GM18499 (cell line): Measurements from ENCODE around the gene TTC34.

Experiments
- ATAC-seq: cut with Tn5 transposase; IDR thresholded peaks from one replicate; pipeline ENCODE4 v1.9.1; 2021; ENCODE audit warnings: moderate number of reproducible peaks; ENCODE audit not compliant: insufficient read depth, unreplicated experiment

Gene TTC34

DNA sequence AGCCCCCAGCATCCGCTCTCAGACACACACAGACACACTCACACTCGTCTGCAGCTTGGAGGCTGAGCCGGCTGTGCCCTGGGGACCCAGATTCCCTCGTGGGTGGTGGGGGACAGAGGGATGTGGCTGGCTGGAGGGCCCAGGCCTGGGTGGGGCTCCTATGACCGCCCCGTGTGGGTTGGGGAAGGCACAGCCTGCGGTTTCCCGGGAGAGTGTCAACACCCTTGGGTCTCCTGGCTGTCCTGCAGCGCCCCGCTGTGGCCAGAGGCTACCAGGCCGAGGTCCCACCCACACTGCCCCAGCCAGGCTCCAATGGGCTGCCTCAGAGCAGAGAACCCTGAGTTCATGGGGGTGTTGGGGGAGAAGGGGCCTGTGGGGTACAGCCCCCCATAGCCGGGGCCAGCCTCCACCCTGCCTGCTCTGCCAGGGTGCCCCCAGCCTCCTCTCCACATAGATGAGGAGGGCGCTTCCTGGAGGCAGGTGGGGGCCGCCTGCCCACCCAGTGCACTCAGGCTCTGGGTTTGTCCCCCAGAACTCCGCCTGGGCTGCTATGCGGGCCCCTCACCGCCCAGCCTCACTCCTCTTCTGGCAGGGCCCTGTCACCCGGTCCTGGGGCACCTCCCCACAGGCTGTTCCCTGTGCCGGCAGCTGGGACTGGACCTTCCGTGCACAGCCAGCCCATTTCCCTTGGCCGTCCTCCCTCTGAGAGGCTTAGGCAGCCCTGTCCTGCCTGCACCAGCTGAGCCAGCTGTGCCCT lies at the start of gene TTC34:
Gene TTC34 (minus strand): TSS at position 159 of the 757 bp plus-strand sequence. CDS start 866 bp downstream, outside the sequence.
- no peak for ATAC-seq

GRCh38 chr1:2850502-2850901 lies 49.0 kb upstream of the TTC34 start:
- ATAC-seq, result no peak

DNA sequence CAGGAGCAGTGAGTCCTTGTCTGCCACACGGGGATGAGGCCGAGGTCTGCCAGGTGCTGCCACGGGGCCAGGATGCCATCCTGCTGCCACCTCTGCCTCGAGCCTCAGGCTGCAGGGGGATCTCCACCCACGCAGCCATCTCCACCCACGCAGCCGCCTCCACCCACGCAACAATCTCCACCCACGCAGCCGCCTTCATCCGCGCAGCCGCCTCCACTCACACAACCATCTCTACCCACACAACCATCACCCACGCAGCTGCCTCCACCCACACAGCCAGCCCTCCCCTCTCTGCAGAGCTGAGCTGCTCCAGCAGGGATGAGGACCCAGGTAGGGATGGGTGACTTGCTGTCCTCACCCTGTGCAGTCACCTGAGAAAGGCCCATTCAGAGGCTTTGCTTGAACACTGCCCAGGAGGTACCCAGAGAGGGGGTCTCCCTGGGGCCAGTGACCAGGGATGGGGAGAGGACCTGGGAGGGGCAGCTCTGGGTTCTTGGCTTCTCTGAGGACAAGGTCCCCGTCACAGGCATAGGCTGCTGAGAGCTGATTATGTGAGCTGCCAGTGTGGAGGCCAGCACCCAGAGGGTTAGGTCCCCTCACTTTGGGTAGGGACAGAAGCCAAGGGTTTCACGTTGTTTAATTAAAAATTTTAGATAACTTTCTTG lies 46.6 kb upstream of the TTC34 start:
- no peak for ATAC-seq

GRCh38 chr1:2847086-2847985 lies 45.8 kb upstream of the TTC34 start:
- no peak for ATAC-seq

- ATAC-seq, result no peak
Observed at GRCh38 chr1:2845869-2846268, 44.4 kb upstream of the TTC34 start.

- no peak for ATAC-seq
Observed at GRCh38 chr1:2840036-2840809, 38.7 kb upstream of the TTC34 start.

DNA sequence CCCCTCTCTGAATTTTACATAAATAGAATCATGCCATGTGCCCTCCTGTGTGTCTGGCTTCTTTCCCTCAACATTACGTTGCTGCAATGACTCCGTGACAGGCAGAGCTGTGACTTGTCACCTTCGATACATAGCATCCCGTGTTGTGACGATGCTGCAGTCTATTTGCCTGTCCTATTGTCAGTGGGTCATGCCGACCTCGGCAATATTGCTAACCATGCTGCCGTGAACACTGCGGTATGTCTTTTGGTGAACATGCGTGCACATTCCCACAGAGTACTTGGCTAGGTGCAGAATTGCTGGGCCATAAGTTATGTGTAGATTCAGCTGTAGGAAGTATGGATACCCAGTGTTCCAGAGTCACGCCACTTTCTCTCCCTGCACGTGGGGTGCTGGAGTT lies 36.3 kb upstream of the TTC34 start:
- no peak for ATAC-seq

GRCh38 chr1:2837316-2837715 lies 35.8 kb upstream of the TTC34 start:
- no peak for ATAC-seq

GRCh38 chr1:2836333-2836970 lies 35.0 kb upstream of the TTC34 start:
- ATAC-seq, result no peak

GRCh38 chr1:2835650-2836159 lies 34.2 kb upstream of the TTC34 start:
- ATAC-seq, result no peak

DNA sequence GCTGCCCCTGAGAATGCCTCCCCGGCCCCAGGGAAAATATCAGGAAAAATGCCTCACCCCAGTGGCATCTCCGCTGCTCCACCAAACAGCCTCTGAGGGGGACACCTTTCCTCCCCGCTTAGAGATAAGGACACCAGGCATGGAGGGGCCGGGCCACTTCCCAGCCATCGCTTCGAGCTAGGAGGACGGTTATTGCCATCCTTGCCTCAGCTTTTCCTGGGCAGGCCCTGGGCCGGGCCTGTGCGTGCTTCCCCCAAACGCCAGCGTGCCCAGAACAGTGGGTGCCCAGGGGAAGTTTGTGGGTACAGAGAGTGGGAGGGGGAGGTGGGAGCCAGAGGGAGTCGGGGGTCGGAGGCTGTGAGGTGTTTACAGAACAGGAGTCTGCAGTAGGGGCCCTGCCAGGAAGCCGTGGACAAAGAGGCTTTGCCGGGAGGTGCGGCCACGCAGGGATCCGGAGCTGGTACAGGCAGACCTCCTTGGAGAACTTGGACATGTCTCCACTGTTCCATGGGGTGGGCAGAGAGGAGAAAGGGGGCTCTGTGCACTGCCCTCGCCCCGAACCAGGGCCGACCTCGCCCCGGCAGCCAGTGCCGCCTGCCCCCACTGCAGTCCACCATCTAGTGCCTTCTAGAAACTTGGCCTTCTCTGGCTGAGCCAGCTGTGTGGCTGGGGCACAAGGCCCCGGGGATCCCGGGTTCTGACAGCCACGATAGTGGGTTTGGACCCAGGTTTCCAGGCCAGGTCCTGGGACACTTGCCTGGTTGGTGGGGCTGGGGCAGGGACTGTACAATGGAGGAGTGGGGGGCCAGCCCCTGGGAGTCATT lies 33.5 kb upstream of the TTC34 start:
- ATAC-seq, result no peak

GRCh38 chr1:2834146-2834475 lies 32.6 kb upstream of the TTC34 start:
- no peak for ATAC-seq

DNA sequence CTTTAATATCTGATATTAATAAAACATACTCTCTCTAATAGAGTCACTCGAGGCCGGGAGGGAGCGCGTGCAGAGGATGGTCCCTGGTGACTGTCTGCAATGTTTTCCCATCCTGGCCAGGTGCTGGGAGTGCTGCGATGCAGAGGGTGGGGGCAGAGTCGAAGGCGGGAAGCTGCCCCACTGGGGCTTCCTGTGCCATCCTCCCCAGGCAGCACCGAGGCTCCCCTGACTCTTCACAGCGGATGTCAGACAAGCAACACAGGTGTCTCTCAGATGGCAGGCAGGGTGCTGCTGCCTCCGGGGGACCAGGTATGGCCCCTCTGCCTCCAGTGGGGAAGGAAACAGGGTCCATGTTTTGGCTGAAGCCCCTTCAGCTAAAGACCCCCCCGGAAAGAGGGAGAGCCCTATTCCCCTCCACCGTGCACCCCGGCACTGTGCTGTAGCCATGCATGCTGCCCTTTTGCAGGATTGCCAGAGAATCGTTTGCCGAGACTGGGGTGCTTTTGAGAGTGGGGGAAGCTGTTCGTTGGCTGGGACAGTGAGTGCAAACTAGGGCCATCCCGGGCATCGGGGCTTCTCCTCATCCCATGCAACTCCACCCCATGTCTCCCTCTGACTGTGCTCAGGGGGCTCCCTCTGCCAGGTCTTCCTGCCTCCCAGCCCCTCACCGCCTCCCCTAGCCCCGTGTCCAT lies 32.1 kb upstream of the TTC34 start:
- no peak for ATAC-seq

DNA sequence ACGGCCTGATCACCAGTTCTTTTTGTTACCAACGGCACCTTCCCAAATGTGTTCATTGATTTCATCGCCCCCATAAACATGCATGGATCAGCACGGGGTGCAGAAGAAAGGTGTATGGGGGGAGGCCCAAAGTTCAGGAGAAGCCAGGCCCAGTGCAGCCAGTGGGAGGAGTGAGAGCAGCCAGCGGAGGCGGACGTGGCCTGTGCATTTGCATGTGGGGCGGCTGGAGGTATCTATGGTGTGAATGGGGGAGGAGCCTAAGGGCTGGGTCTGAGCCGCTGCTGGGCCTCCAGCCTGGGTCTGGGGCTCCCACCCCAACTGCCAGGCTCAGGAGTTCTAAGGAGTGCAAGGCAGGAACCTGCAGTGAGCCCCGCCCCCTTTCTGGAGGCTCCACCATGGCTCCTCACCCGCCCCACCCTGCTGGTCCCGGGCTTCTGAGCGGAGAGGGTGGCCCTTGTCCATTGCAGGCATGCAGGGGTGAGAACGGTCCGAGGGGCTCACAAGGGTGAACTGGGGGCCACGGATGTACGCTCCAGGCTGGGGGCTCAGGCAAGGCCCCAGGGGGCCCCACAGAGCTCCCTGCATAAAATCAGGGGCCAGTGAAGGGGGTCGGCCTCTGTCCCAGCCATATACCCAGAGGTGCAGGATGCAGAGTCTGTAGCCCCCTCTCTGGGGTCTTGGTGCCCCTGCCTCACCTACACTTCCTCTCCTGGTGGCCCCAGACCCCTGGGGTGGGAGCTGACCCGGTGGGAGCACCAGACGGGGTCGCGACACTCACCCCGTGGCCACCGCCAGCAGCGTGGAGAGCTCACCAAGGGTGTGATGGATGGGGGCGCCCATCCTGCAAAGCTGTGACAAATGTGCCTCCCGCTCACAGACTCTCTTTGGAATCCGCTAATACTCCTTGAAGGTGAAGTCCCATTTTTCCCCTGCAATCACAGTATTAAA lies 31.3 kb upstream of the TTC34 start:
- no peak for ATAC-seq

GRCh38 chr1:2831596-2832212 lies 30.2 kb upstream of the TTC34 start:
- no peak for ATAC-seq

DNA sequence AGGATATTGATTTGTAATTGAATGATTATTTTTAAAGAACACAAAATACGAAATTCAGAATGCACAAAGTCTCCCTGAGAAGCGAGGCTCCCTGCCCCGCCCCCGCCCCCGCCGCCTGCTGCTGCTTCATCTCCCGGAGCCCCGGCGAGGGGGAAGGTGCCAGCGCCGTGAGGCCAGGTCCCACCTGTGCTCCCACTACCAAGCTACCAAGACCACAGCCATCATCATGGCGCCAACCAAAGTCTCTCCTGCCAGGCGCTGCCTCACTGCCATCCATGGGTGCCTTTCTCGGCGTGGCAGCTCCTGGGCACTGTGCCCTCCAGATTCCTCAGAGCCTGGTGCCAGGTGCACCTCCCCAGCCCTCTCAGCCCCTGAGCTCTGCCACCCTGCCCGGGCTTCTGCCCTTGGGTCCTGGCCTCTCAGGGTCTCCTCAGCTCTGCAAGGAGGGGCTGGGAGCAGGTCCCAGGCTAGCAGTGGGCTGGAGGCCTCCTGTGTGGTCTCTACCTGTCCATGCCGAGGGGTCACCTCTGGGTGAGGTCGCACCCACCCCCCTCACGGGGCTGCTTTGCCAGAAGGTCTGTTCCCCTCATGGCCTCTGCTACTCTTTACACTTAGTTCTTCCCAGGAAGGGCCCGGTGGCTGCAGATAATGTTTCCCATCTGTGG lies 29.4 kb upstream of the TTC34 start:
- no peak for ATAC-seq
